Colonic mucosa (tissue), 4 donors: ENCODE results near the gene HDAC4. TPM values are rescaled to one million over a fixed set of nuclear protein-coding genes. Genes with fewer than 3 reads are reported as not detected.

ENCODE experiments used
- DNase-seq: peaks from one replicate; pipeline ENCODE4 v3.0.0-alpha.2; 2020
- H3K27ac ChIP-seq: fragments of 200-600 bp; one replicate; pipeline ENCODE4 v1.8.0; 2021
- H3K27me3 ChIP-seq: fragments of 200-600 bp; one replicate; pipeline ENCODE4 v1.8.0; 2021
- H3K36me3 ChIP-seq: fragments of 200-600 bp; one replicate; pipeline ENCODE4 v1.8.0; 2021
- H3K4me1 ChIP-seq: fragments of 200-600 bp; one replicate; pipeline ENCODE4 v1.8.0; 2021; ENCODE audit warnings: mild to moderate bottlenecking
- H3K4me3 ChIP-seq: fragments of 200-600 bp; one replicate; pipeline ENCODE4 v1.8.0; 2021
- H3K9ac ChIP-seq, 2 donors: one replicate each; pipeline ENCODE4 v1.7.0; 2013; ENCODE audit warnings: control low read depth in 2 of 2, low read depth in 2 of 2, low read length in 2 of 2
- H3K9me3 ChIP-seq: fragments of 200-600 bp; one replicate; pipeline ENCODE4 v1.8.0; 2021
- intact Hi-C: fragments of 100-400 bp; cut with DNase I; formaldehyde crosslinking; loops from one replicate; pipeline ENCODE4 v1.14.1; 2022
- total RNA-seq, 2 donors: library from RNA; stranded (reverse); fragmentation: NEBNext Ultra II Directional in 1 of 2; extraction: Animal tissue kit (Norgen Biotek cat#: 25700) in 1 of 2; gene quantifications; one replicate each; pipeline ENCODE4 v1.2.1, GENCODE V29; 2021
- TF ChIP-seq, protein P1 (sequence below): fragments of 200-600 bp; IDR thresholded peaks from one replicate; pipeline ENCODE4 v1.8.0; 2022; ENCODE audit warnings: antibody characterized with exemption, mild to moderate bottlenecking
- donor health status: healthy.
- donor health status: DM: no; HTN: no; CAD: no.
- donor health status: DM: no; HTN: no; CAD: no.

HDAC4 gene
- total RNA-seq, 2 donors from 2014 or later, result 35.3 to 46.8 TPM

DNA sequence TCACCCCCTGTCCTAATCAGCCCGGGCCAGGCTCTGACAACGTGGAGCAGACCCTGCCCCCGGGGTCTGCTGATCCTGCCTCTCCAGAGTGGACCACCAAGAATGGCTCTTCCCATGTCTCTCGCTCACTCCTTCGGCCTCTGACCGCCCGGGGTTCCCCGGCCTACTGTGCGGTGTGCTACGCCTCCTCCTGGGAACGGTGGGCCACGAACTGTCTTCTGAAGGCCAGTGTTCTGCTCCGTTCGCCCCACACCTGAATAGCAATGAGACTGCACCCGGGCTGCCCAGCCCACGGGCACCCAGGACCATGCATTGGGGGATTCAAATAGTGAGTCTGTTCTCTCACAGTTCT, 363.3 kb downstream of the HDAC4 start:
- no peaks in the 10 kb centered on the region for H3K4me1 ChIP-seq
- TF ChIP-seq, protein P1, sequence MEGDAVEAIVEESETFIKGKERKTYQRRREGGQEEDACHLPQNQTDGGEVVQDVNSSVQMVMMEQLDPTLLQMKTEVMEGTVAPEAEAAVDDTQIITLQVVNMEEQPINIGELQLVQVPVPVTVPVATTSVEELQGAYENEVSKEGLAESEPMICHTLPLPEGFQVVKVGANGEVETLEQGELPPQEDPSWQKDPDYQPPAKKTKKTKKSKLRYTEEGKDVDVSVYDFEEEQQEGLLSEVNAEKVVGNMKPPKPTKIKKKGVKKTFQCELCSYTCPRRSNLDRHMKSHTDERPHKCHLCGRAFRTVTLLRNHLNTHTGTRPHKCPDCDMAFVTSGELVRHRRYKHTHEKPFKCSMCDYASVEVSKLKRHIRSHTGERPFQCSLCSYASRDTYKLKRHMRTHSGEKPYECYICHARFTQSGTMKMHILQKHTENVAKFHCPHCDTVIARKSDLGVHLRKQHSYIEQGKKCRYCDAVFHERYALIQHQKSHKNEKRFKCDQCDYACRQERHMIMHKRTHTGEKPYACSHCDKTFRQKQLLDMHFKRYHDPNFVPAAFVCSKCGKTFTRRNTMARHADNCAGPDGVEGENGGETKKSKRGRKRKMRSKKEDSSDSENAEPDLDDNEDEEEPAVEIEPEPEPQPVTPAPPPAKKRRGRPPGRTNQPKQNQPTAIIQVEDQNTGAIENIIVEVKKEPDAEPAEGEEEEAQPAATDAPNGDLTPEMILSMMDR, result no peak
- H3K9ac ChIP-seq, result no peak overlapping the region
- H3K9me3 ChIP-seq, result no peaks in the 10 kb centered on the region
- intact Hi-C loops, result loop anchor here (10.0 kb wide), 2 partner anchors 957 to 1107 kb away; partner anchors contain the start of gene OTOS
- H3K27me3 ChIP-seq, result no peaks in the 10 kb centered on the region
- no peak overlapping the region for H3K27ac ChIP-seq
- H3K4me3 ChIP-seq, result no peak overlapping the region
- no peaks in the 10 kb centered on the region for H3K36me3 ChIP-seq
- DNase-seq, result no peak

GRCh38 chr2:239036819-239037558, 363.8 kb downstream of the HDAC4 start:
- Histone ChIP-seq H3K27ac (no peak overlapping the region), H3K9me3 (no peaks in the 10 kb centered on the region), H3K4me3 (no peak overlapping the region), H3K4me1 (no peaks in the 10 kb centered on the region), H3K36me3 (no peaks in the 10 kb centered on the region), H3K9ac (no peak overlapping the region), H3K27me3 (no peaks in the 10 kb centered on the region)
- TF ChIP-seq, protein P1, result no peak
- no peak for DNase-seq
- intact Hi-C loops, result loop anchor here (10.0 kb wide), 2 partner anchors 958 to 1108 kb away; partner anchors contain the start of gene OTOS

DNA sequence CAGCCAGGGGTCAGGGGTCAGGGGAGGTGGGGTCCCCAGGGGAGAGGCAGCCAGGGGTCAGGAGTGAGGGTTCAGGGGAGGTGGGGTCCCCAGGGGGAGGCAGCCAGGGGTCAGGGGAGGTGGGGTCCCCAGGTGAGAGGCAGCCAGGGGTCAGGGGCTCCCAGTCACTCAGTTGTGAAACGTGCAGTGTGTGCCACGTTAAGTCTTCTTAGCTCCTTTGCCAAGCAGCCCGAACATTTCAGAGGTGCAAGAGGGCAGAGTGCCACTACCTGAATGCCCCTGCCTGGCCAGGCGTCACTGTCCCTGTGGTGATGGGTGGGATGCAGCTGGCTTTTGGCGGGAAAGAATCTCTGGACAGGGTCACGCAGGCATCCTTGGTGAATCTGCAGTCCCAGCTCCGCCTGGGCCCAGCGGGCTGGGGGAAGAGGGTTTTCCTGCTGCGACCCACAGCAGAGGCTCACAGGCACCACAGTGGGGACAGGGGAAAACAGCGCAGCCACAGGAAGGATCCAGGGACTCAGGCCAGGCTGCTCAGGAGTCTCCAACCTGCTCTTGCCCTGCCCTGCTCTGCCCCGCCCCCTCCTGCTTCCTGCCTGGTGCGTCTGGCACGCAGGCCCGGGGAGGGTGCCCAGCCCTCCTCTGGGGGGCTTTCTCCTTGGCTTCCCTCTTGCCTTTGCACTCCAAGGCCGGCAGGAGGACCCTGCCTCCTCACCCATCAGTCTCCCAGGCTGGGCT, 364.7 kb downstream of the HDAC4 start:
- H3K9me3 ChIP-seq, result no peaks in the 10 kb centered on the region
- DNase-seq, result no peak
- H3K36me3 ChIP-seq, result no peaks in the 10 kb centered on the region
- intact Hi-C loops, result loop anchor here (10.0 kb wide), 2 partner anchors 959 to 1109 kb away; partner anchors contain the start of gene OTOS
- TF ChIP-seq, protein P1, result no peak
- no peaks in the 10 kb centered on the region for H3K4me1 ChIP-seq
- H3K27ac ChIP-seq, result no peak overlapping the region
- no peak overlapping the region for H3K9ac ChIP-seq
- no peaks in the 10 kb centered on the region for H3K27me3 ChIP-seq
- H3K4me3 ChIP-seq, result no peak overlapping the region

DNA sequence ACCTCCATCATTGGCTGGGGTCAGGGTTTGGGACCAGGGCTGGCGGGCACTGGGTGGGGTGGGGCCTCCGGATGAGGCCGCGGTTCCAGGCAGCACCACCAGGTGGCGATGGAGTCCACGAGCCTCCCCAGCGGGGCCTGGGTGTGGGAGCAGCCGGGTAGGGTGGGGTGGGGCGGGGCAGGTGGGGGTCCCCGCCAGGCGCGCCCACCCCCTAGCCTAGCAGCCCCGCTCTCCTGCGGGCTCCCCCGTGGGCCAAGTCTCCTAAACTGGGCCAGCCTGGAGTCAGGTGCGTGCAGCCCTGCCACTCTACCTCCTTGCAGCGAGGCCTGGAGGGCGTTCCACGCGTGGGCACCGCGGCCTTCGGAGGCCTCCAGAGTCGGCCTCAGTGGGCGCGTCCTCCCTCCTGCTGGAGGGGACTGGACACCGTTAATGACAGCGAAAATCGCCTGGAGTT, 365.4 kb downstream of the HDAC4 start:
- no peaks in the 10 kb centered on the region for H3K4me1 ChIP-seq
- intact Hi-C loops, result loop anchor here (10.0 kb wide), 2 partner anchors 959 to 1109 kb away; partner anchors contain the start of gene OTOS
- TF ChIP-seq, protein P1, result peak; percentile 92
- H3K36me3 ChIP-seq, result no peaks in the 10 kb centered on the region
- no peak overlapping the region for H3K9ac ChIP-seq
- DNase-seq, result peak; percentile 58
- H3K4me3 ChIP-seq, result no peak overlapping the region
- H3K27me3 ChIP-seq, result no peaks in the 10 kb centered on the region
- no peaks in the 10 kb centered on the region for H3K9me3 ChIP-seq
- no peak overlapping the region for H3K27ac ChIP-seq

DNA sequence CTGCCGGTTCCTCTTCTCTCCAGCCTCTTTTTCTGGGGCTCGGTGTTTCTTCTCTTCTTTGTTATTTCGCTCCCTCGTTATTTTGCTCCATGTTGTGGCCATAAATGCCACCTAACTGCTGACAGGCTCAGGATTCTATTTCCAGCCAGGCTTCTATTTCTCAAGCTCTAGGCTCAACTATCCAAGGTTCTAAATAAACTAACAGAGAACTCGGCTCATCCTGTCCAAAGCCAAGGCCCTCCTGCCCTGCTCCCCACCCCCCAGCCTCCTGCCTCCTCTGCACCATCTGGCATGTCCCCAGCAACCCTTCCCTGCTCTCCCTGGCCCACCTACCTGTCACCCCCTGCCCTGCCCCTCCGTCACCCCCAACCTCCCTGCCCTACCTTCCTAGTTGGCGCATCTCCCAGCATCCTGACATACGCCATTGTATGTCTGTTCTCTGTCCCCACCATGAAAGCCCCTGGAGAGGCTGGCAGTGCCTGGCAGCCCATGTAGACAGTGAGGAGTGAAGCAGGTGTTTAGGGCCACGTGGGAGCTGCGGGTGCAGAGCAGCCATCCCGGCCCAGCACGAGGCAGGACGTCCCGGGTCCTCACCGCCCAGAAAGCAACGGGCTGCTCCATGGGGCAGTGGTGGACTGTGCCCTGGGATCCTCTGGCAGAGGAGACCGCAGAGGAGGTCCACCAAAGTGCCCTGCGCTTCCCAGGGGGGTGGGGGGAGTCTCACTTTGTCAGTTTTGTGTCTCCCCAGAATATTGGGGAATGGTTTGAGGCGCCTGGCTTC, 366.1 kb downstream of the HDAC4 start:
- Histone ChIP-seq H3K27ac (no peak overlapping the region), H3K4me1 (no peaks in the 10 kb centered on the region), H3K9ac (no peak overlapping the region), H3K27me3 (no peaks in the 10 kb centered on the region), H3K9me3 (no peaks in the 10 kb centered on the region), H3K4me3 (no peak overlapping the region), H3K36me3 (no peaks in the 10 kb centered on the region)
- DNase-seq, result no peak
- intact Hi-C loops, result loop anchor here (10.0 kb wide), 2 partner anchors 960 to 1110 kb away; partner anchors contain the start of gene OTOS
- TF ChIP-seq, protein P1, result no peak
